HG03064 (cell line): ENCODE results near the gene ANKRD36B.
"Not testable (repeated sequence)": the region's sequence is repeated elsewhere in the genome, so short reads cannot be mapped to it uniquely, and the experiment has no call there.

Experiments used
- ATAC-seq: cut with Tn5 transposase; IDR thresholded peaks from one replicate; pipeline ENCODE4 v1.9.1; 2021; ENCODE audit warnings: low read depth; ENCODE audit not compliant: unreplicated experiment

ANKRD36B gene

DNA sequence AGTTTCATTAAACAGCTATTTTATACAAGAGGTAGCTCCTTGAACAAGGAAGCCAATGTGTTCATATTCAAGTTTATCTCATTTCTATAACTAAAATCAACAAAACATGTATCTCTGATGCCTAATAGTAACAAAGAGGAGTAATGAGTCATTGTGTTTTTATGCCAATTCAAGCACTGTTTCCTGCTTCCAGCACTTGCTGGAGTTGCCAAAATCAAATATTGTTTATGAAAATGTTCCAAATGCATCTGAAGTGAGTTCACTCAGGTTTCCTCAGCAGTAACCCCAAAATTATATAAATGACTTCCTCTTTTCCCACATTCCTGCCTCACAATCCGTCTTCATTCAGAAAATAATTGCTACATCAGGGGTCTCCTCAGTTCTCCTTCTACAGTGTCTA lies 39.2 kb downstream of the ANKRD36B start:
- not testable (repeated sequence) for ATAC-seq

DNA sequence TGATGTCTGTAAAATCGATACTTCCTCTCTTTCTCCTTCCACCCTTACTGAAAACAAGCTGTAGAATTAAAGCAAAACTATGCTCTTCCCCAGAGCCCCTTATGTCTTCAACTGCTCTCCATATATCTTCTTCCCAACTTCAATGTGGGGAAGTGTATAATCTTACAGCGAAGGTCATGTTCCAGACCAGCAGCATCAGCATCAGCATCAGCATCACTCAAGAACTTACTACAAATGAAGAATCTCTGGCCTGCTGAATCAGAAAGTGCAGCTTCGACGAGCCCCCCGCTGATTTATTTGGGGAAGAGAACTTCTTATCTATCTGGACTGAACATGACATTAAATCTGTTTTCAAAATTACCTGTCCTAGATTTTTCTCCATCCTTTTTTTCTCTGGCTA lies 40.6 kb downstream of the ANKRD36B start:
- ATAC-seq, result not testable (repeated sequence)

DNA sequence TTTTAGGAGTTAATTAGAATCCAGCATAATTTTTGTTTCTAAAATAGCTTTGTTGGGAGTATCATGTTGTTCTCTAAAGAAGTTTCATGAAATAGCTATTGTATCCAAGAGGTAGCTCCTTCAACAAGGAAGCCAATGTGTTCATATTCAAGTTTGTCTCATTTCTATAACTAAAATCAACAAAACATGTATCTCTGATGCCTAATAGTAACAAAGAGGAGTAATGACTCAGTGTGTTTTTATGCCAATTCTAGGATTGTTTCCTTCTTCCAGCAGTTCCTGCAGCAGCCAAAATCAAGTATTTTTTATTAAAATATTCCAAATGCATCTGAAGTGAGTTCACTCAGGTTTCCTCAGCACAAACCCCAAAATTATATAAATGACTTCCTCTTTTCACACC lies 41.1 kb downstream of the ANKRD36B start:
- not testable (repeated sequence) for ATAC-seq

DNA sequence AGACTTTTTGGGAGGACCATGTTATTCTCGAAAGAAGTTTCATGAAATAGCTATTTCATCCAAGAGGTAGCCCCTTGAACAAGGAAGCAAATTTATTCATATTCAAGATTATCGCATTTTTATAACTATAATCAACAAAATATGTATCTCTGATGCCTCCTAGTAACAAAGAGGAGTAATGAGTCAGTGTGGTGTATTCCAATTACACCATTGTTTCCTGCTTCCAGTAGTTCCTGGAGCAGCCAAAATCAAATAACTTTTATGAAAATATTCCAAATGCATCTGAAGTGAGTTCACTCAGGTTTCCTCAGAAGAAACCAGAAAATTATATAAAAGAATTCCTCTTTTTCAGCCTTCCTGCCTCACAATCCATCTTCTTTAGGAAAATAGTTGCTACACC lies 43.0 kb downstream of the ANKRD36B start:
- no peak for ATAC-seq

DNA sequence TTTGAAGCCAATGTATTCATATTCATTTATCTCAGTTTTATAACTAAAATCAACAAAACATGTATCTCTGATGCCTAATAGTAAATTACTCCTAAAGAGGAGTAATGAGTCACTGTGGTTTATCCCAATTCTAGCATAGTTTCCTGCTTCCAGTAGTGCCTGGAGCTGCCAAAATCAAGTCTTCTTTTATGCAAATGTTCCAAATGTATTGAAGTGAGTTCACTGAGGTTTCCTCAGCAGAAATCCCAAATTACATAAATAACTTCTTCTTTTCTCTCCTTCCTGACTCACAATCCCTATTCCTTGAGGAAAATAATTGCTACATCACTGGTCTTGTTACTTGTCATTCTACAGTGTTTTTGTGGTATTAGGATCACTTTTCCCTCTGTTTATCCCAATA lies 44.8 kb downstream of the ANKRD36B start:
- not testable (repeated sequence) for ATAC-seq

DNA sequence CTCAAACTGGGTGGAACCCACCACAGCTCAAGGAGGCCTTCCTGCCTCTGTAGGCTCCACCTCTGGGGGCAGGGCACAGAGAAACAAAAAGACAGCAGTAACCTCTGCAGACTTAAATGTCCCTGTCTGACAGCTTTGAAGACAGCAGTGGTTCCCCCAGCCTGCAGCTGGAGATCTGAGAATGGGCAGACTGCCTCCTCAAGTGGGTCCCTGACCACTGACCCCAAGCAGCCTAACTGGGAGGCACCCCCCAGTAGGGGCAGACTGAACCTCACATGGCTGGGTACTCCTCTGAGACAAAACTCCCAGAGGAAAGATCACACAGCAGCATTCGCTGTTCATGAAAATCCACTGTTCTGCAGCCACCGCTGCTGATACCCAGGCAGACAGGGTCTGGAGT lies 63.8 kb downstream of the ANKRD36B start:
- ATAC-seq, result not testable (repeated sequence)

DNA sequence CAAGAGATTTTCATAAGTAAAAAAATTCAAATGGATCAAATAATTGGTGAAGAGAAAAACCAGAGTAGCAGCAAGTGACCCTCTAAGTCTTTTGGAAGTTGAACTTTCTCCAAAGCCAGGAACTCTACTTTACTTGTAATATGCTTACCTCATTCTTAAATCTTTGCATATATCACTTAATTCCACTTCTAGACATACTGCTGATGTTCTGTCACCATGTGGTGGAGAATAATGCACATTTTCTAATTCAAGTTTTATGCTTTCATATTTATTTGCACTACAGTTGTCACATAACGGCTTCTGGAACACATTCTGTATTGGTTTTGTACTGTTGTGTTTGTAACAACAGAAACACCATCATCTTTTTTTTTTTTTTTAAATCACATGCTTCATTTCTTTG lies 65.9 kb downstream of the ANKRD36B start:
- not testable (repeated sequence) for ATAC-seq

DNA sequence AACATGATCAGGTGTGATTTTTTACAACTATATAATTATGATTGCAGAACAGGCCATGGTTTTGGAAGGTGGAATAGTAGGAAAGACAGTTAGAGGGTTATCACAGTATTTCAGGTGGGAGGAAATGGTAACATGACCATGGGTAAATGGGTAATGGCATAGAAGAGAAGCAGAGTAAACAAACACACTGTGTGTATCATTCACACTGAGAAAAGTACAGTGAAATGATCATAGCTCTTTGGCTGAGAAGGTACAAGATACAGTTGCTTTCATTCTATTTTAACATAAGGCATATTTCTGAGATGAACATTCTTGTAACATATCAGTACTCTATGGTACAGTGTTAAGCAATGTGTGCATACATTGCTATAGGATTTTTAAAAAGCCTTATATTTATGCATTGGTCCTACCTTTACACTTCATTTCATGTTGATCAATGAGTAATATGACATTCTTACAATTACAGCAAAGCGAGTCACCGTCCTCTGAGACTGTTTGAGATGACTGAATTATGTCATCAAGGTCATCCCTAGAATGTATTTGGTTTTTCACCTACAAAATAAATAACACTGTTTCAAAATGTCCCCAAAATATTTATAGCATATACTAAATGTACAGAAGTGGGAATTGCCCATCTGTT lies 66.6 kb downstream of the ANKRD36B start:
- not testable (repeated sequence) for ATAC-seq

DNA sequence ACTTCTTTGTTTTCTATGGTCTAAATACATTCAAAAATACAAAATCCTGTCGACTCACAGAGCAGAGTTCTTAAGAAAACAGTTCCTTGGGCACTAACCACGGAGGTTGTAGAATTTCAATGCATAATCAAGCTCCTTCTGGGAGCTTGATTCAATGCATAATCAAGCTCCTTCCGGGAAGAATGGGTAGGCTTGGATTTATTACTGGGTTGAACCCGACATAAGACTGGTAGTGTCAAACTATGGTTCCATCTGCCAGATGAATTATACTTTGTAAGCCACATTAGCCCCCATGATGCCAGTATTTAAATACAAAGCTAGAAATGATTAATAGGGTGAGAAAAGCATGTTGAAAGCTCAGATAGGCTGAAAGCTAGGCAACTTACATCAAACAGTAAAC lies 94.0 kb downstream of the ANKRD36B start:
- not testable (repeated sequence) for ATAC-seq

DNA sequence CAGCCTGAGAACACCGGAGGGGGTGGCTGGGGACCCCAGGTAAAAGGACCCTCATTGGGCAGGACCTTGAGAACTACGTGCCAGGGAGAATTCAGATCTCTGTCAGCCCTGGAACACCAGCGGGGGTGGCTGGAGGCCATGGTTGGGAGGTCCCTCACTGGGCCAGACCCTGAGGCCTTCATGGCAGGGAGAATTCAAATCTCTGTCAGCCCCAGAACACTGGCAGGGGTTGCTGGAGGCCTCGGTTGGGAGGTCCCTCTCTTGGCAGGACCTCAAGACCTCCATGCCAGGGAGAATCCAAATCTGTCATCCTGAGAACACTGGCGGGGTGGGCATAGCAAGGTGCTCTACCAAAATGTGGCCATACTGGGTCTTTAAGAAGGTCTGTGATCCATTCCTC lies 99.5 kb downstream of the ANKRD36B start:
- not testable (repeated sequence) for ATAC-seq
